Activated CD4-positive, CD25-positive, alpha-beta regulatory T cell treated with anti-CD3 and anti-CD28 coated beads, Interleukin-2, amount 50 U/mL, for 16 hours (primary cell): ENCODE measurements around the gene ACSS1.

Experiments used
- DNase-seq: peaks from one replicate; pipeline ENCODE4 v3.0.0-alpha.2; 2020; ENCODE audit warnings: low read depth, low spot score

ACSS1 gene

DNA sequence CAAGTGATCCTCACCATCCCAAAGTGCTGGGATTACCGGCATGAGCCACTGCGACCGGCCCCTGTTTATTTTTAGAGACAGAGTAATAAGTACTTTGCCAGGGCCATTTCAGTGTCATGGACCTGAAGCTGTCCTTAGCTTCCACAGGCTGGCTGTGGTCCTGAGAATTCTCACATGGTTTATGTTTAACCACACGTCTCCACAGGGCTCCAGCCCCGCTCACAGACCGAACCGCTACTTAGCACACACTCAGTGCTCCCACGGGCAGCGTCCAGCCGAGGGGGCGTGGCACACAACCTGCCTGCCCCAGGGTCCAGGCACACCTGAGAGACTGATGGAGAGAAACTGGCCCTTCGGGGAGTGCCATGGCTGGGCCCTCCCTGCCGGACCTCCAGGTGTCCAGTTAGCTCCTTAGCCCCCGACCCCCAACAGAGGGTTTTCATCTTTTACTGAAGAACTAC lies 11.7 kb downstream of the ACSS1 start:
- no peak for DNase-seq

DNA sequence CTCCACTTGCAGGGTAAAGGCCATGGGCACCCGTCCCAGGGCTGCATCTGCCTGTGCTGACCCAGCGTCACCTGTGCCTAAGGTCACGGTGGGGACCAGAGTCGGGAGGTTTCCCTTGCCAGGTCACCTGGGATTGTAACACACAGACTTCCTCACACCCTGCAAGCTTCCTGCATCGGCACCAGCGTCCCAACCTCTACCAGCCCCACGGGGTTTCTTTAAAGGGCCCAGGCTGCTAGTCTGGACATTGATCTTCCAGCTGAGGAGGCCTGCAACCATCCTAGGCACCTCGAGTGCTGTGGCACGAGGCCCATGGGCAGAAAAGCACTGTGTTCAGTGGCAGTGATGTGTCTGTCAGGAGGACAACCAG lies 12.6 kb downstream of the ACSS1 start:
- no peak for DNase-seq

DNA sequence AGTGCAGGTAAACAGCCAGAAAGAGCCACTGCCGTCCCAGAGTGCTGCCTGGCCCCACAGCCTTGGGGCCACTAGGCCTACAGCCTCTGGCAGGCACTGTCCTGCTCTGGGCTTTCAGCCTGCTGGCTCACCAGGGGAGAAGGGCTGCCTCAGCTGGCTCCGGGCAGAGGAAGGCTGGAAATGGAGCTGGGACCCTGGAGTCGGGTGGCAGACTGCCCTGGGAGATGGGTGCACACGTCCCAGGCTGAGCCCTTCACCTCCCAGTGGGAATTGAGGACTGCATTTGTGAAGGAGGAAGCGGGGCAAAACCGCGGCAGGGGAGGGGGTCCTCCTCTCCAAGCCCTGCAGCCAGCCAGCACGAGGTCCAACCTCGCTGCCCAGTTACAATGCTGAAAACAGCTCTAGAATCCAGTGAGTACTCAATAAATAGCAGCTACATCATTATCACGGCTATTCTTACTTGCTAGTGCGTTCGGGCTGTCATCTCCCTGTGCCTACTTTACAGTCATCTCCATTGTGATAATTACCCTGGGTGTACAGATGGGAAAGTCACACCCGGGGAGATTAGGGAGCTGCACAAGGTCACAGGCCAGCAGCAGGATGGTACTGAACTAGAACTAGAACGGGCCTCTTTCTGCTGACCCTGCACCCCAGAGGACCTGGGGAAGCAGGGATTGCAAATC lies 13.1 kb downstream of the ACSS1 start:
- DNase-seq, result no peak

DNA sequence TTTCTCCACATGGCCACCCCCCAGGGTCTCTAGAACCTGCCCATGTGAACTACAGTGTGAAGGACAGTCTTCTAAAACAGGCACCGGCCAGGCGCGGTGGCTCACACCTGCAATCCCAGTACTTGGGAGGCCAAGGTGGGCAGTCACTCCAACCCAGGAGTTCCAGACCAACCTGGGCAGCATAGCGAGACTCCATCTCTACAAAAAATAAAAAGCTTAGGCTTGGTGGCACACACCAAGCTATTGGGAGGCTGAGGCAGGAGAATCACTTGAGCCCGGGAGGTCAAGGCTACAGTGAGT lies 13.7 kb downstream of the ACSS1 start:
- no peak for DNase-seq

DNA sequence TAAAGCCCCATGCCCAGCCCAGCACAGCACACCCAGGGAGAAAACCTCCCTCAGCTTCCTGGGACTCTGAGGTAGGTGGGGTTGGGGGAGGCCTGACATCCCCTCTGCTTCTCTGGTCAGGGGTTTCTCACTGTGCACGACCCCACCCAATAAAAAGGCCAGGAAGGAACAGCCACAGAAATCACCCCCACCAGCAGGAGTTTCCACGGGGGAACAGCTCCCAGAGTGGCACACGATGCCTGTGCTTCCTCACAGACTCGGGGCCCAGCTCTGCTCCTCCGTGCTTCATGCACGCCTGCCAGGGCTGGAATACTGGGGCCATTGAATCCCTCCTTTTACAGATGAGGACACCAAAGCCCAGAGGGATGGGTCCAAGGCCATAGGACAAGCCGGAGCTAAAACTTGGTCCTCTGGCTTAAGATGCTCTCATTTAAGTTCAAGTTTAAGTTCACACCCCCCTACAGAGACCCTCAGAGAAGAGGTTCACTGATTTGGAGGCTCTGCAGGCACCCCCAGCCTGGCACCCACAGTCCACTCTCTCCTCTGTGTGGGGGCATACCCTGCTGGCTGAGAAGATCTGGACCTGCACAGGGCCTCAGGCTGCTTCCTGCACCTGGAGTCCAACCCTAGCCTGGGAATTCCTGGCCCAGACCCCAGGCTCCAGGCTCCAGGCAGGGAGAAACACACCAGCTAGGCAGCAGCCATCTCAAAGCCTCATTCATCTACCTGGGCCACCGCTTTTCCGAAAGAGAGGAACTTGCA lies 14.3 kb downstream of the ACSS1 start:
- no peak for DNase-seq

DNA sequence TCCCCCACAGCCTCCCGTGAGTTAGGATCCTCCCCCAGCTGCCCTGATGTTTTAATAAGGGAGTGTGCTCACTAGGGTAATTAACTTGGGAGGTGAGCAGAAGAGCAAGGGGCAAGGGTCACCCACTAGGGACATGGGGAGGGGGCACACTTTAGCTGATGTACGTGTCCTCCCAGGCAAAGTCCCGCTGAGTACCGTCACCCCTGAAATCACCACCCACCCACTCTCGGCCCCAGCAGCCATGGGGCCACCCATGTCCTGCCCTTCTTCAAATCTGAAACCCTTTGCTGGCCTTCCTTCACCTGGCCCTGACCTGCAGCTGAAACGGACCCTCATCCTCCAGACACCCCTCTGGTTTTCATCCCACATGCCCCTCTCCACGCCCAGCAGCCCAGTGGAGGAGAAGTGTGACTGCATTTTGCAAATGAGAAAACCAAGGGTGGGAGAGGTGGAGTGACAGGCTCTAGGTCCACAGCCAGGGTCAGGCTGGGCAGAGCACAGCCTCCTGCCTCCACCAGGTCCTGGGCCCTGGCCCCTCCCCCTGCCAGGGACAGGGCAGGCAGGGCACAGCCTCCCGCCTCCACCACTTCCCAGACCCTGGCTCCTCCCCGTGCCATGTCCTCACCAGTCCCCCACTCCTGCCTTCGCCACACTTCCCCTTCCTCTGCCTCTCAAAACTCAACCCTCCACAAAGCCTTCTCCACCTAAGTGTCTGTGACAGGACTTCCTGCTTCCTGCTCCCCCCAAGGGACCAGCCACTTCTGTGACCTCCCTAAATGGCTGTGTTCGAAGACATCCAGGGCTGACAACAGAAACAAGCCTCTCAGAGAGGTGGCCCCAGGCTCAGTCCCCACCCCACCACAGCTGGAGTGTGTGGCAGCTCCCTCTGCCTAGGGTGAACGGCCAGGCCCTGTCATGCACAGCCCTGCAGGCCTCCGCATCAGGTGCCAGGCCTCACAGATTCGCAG lies 15.1 kb downstream of the ACSS1 start:
- DNase-seq, result no peak

DNA sequence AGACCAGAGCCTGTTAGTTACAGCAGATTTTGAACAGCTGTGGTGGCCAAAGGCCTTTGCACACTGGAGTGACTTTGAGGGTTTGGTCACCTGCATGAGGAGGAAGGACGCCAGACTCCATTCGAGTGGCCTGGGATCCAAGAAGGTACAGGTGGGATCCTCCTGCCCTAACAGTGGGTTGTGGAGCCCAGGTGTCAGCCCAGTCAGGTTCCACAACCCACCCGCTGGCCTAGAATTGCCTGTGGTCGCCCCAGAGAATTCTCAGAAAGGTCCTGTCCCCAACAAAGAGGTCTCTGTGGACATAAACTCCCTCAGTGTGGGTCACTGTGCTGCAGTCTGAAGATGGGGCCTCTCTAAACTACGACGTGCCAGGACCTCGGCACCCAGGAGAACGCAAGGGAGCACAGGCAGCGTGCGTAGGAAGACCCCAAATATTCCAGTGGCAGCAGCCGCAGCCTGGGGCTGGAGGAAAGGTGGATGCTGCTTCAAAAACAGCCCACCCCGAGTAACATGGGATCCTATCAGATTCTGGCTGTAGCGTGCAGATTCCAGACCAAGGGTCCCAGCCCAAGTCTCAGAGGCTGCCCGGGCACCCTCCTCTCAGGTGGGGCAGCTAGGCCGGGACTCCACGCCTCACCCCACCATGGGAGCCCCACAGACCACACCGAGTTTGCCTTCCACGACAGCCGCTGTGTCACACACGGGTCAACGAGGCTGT lies 16.0 kb downstream of the ACSS1 start:
- no peak for DNase-seq

DNA sequence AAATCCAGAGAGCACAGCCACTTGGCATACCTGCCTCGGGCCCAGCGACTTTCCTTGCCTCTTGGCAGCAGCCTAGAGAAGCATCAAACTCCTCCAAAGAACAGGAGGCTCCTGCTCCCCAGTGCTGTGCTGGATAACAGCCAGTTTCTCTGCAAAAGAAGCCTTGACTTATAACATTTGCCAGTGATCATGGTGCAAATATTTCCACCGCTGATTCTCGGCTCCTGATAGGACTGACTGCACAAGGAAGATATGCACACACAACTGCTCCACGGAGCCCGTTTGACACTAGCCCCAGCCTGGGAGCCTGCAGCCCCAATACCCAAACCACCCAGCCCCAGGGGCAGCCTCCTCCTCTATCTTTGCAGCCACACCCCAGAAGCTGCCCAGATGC lies 17.5 kb downstream of the ACSS1 start:
- DNase-seq, result no peak

DNA sequence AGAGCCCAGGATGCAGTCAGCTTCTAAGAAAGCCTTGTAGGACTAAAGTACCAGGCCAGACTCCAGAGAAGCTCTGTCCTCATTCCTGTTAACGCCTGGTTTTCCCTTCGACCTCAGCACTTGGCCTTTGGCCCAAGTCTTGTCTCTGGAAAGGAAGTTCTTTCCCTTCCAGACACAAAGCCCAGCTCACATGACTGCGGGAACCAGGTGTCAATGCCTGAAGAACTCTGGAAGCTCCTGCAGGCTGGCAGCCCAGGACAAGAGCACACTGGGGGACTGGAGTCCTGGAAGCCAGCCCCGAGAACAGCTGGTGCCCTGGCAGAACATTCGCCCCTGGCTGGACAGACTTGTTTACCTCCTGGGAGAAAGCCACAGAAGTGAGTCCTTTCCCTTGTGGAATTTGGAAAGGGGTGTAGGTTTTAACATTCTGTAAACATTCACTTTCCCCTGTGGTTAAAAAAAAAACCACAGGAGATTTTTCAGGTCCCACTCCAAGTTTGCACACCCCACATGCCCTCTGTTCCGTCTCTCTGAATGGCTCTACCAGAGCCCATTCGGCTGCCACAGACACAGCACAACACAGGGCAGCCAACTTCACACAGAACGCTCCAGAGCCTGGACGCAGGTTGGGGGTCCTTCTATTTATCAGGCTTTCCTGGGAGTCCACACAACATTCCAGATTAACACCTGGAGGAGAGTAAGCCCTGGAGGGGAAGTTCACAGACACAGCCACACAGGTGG lies 18.1 kb downstream of the ACSS1 start:
- DNase-seq, result no peak

DNA sequence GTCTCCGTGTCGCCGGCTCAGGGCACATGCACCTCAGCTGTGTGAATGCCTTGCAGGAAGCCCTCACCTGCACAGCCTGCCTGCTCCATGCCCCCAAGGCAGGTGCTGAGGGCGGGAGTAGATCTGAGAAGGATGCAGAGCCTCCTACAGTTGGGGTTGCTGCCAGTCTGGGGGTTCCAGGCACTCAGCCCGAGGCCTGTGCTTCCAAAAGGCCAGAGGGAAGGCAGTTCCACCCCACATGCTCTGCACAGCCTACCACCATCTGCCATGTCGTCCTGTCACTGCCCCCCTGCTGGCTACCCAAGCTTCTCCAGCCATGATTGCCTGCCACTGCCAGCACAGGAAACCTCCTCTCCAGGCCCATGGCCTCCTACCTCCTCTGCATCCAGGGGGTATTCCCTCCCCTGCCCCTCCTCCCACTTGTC lies 19.3 kb downstream of the ACSS1 start:
- no peak for DNase-seq

DNA sequence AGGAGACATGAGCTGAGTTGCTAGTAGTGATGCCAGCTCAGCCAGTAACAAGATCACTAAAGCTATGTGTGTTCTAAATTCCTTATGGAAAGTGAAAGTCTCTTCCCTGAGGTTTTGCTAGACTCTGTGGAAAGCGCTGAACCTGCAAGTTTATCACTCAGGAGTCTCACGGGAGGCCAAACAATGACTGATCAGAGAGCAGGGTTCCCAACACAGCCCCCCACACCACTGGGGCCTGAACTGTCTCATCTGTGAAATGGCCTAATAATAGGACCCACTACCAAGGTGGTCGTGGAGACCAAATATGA lies 19.9 kb downstream of the ACSS1 start:
- DNase-seq, result no peak

DNA sequence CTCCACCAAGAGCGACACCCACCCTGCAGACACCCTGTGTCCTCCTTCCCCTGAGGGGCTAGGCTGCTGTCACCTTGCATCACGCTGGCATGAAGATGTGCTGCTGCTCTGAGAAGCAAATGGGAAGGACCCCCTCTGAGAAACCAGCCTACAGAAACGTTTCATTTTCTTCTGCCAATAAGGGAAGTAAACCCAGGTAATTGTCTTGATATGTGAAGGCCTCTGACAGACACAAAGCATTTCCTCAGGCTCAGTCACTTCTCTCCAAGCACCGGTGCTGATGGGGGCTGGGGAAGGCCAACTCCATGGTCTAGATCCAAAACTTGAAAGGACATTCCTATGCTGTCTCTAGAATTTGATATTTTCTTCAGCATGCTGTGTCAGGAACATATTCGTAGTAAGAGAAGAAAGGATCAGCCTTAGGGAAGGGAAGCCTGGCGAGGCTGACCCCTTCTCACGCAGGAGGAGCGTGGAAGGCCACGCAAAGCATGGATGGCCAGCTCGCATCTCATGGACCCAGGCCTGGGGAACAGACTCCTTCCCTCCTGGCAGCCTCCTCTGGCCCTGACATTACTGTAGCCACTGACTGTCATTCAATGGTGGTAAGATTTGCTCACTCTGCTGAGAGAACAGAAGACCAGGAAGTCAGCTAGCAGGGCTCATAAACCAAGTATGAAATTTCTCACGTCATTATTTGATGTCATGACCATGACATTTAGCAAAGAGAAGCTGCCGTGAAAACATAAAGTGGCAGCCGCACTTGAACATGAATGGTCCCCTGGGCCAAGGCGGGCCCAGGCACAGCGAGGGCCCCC lies 20.4 kb downstream of the ACSS1 start:
- DNase-seq, result no peak

DNA sequence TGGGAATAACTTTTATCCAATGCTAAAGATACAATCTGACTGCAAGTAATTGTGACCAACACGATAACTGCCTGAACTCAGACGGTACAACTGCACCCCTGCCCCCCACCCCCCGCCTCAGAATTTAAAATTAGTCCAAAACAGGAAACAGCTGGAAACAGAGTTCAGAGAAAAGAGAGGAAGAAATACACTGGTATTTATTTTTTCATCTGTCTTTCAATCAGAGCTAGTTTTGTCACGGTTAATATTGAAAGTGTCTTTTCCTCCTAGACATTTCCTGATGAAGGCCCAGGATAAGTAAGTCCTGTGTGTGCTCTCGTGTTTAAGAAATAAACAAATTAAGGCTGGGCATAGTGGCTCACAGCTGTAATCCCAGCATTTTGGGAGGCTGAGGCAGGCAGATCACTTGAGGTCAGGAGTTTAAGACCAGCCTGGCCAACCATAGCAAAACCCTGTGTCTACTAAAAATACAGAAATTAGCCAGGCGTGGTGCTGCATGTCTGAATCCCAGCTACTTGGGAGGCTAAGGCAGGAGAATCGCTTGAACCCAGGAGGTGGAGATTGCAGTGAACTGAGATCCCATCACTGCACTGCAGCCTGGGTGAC lies 21.5 kb downstream of the ACSS1 start:
- DNase-seq, result no peak

DNA sequence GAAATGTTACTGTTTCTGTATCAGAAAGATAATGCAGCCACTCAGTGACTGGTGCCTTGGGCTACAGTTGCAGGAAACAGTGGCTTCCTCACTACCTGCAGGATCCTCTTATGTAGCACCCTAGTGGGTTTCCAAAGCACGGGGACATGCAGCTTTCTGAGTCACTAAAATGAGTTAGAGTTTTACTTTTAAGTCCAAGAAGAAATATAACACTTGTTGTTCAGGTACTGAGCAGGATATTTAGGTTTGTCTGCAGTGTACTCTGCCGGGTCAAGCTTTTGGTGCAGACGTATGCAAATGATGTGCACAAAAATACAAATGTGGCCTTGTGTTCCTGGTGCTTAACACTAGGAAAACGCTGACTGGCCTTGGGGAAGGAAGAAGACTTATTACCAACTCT lies 22.0 kb downstream of the ACSS1 start:
- DNase-seq, result no peak

DNA sequence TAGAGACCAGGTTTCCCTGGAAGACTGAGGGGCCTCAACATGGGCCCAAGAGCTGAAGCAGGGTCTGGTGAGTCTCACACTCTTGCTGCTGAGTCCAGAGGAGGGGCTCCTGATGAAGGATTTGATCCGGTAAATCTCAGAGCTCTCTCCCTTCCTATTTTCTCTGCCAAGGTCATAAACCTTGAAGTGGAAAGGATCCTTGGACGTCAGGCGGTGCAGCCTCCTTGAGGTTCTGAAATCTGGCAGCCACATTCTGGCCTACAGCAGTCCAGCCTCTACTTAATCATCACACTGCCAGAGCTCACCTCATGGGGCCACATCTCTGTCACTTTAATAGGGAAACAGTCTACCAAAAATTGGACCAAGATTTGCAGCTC lies 24.0 kb downstream of the ACSS1 start:
- no peak for DNase-seq

DNA sequence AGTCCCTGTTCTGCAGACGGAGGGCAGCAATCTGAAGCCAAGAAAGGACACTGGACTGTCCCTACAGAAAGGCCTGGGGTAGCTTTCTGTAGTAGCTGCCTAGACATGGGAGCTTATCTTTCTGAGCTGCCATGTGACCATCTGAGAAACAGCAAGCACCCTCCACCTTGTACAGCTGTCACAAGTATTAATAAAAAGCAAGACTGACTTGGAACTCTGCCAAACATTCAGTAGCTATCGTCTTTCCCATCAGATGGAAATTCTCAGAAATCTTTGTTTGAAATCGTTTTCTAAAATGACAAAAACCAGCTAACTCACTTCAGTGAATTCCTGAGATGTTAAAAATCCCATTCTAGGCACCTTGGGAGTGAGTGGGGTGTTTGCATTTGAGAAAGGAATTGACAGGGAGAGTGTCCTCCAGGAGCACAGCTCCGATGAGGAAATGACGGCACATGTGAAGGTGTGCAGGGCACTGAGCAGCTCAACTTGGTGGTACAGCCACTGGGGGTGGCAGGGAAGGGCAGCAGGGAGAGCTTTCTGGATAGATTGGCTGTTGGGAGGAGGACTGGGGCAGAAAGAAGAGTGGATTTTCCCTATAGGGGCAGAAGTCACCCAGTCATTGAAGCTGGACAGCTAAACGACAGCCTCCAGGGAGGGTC lies 24.5 kb downstream of the ACSS1 start:
- no peak for DNase-seq

DNA sequence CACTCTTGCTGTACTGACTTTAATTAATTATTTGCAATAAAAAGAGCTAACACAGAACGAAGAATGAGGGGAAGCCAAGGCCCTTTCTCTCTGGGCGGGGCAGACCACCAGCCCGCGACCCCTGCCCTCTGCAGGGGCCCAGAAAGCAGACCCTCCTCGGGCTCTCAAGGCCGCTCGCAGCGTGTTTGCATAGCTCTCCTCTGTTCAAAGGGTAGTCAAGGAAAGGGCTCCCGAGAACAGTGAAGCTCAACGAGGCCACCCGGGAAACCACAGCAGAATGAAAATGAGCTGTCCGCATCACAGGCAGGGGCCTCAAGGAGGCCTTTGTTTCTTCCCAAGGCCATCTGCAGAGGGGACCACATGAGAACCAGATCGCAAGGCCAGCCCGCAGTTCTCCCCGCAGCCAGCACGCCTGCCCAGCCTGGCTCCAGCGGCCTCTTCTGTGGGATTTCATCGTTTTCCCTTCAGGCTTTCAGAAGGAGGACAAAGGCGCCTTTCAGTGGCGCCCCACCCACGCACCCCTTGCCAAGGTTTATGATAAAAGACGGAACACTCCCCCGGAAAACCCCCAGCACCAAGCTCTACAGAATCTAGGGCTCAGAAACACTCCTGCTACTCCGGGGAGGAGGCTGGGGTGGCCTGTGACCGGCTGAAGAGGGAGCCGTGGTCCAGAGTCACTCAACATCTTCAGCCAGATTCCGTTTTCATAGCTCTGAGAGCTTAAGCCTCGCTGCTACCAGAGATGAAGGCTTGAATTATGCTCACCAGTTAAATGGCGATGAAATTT lies 25.3 kb downstream of the ACSS1 start:
- DNase-seq, result no peak

DNA sequence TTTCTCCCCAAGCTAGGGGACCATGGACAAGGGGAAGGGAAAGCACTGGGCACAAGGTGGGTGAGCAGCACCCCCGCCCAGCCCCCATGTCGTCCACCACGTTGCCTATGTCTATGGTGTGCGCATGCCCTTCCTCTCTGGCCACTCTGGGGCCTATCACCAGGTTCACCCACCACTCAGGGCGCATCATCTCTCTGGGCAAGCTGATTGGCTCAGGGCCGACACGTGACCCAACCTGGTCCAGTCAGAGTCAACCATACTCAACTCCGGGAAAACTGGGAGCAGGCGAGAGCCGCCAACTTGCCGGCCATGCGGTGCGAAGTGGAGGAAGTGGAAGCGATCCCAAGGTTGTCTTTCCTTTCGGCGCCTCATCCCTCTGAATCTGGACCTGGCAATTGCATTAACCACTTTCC lies 25.9 kb downstream of the ACSS1 start:
- no peak for DNase-seq

DNA sequence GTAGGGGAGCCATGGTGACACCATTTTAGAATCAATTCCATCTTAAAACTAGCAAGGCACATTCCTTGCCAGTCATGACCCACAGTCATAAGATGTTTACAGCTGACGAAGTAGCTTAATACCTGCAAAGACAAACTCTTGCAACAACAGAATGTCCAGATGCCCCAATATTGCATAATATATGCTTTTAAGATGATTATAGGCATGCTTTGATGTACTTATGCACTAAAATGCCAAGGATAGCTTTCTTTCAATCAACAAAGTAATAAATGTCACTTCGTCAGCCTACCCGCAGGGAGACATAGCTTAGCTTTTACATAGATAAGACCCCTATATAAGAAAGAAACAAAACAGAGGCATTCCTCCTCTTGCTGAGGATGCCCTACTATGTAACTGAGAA lies 26.7 kb downstream of the ACSS1 start:
- DNase-seq, result no peak
